ES-I3 (cell line): ENCODE results near the gene TTC9B.
"Not testable (repeated sequence)": the region's sequence is repeated elsewhere in the genome, so short reads cannot be mapped to it uniquely, and the experiment has no call there.

Experiments used
- H3K36me3 ChIP-seq: 2 replicates; pipeline ENCODE4 v1.6.1; 2013; ENCODE audit warnings: mild to moderate bottlenecking, low read length, control low read depth, moderate library complexity; ENCODE audit not compliant: insufficient read depth
- H3K4me1 ChIP-seq: 2 replicates; pipeline ENCODE4 v1.6.1; 2013; ENCODE audit warnings: mild to moderate bottlenecking, control low read depth, low read length; ENCODE audit not compliant: insufficient read depth
- H3K9ac ChIP-seq: 2 replicates; pipeline ENCODE4 v1.6.1; 2013; ENCODE audit warnings: low read depth, mild to moderate bottlenecking, low read length, moderate library complexity
- H3K9me3 ChIP-seq: 2 replicates; pipeline ENCODE4 v1.6.1; 2013; ENCODE audit warnings: mild to moderate bottlenecking, low read length, moderate library complexity; ENCODE audit not compliant: control insufficient read depth, insufficient read depth

TTC9B gene

GRCh38 chr19:40220674-40221073 is 2.5 kb upstream of the TTC9B start:
- Histone ChIP-seq H3K9ac (no peak overlapping the region), H3K9me3 (no peaks in the 10 kb centered on the region), H3K4me1 (no peaks in the 10 kb centered on the region; the same call in 1 of the 2 replicates), H3K36me3 (no peaks in the 10 kb centered on the region)

- no peaks in the 10 kb centered on the region for H3K36me3 ChIP-seq
- no peaks in the 10 kb centered on the region for H3K9me3 ChIP-seq
- no peaks in the 10 kb centered on the region; the same call in 1 of the 2 replicates for H3K4me1 ChIP-seq
- H3K9ac ChIP-seq: peak overlapping the region; percentile 19; the same call in 1 of the 2 replicates
Measured at GRCh38 chr19:40219721-40220276, 1.6 kb upstream of the TTC9B start.

- not testable (repeated sequence) for H3K9me3 ChIP-seq, H3K4me1 ChIP-seq, H3K36me3 ChIP-seq, H3K9ac ChIP-seq
Measured at GRCh38 chr19:40219029-40219428, 845 bp upstream of the TTC9B start.

DNA sequence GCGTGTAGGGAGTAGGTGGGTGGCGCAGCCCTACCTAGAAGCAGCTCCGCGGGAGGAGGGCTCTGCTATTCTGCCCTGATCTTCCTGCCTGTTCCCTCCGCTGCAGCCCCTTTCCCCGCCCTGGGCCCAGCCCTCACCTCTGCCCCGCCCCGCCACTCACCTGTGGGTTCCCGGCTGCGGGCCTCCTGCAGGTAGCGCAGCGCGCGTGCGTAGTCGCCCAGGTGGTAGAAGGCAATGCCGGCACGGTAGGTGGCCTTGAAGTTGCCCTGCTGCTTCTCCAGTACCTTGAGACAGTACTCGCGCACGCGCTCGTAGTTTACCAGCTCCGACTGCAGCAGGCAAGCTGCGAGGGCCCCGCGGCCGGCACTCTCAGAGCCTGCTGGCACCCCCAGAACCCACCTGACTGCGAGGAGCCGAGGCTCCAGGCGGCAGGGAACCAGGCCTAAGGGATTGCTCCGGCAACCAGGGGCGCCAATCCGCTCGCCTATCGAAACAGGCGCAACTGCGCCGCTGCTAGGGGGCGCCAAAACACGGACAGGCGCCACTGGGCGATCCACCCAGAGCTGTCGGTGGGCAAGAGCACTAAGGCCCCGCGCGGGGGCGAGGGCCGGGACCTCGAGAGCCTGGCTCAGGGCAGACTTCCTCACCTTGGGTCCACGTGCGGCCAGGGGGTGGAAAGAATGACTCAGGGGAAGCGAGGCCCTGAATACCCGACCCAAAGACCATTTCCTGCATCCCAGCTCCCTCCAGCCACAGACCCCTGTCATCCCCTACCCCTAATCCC is 965 bp downstream of the TTC9B start:
- H3K9ac ChIP-seq: peak overlapping the region; percentile 29; the same call in 1 of the 2 replicates
- no peaks in the 10 kb centered on the region for H3K9me3 ChIP-seq
- no peaks in the 10 kb centered on the region for H3K36me3 ChIP-seq
- no peaks in the 10 kb centered on the region; the same call in 1 of the 2 replicates for H3K4me1 ChIP-seq

DNA sequence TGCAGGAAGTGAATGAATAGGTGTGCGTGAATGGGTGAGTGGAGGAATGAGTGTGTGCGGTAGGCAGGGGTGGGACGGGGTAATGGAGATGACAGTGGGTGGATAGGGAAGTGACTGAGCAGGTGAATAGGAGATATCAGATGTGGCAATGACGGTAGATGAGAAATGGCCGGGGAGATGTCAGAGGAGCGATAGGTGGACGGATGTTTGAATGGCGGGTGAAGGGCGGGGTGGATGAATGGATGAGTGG is 1.5 kb downstream of the TTC9B start:
- H3K9ac ChIP-seq: no peak overlapping the region
- H3K4me1 ChIP-seq: no peaks in the 10 kb centered on the region; the same call in 1 of the 2 replicates
- no peaks in the 10 kb centered on the region for H3K9me3 ChIP-seq
- no peaks in the 10 kb centered on the region for H3K36me3 ChIP-seq

- H3K4me1 ChIP-seq: no peaks in the 10 kb centered on the region; the same call in 1 of the 2 replicates
- no peak overlapping the region for H3K9ac ChIP-seq
- H3K36me3 ChIP-seq: no peaks in the 10 kb centered on the region
- no peaks in the 10 kb centered on the region for H3K9me3 ChIP-seq
Measured at GRCh38 chr19:40216013-40216776, 2.0 kb downstream of the TTC9B start.

- Histone ChIP-seq H3K36me3 (no peaks in the 10 kb centered on the region), H3K9ac (no peak overlapping the region), H3K4me1 (no peaks in the 10 kb centered on the region; the same call in 1 of the 2 replicates), H3K9me3 (no peaks in the 10 kb centered on the region)
Measured at GRCh38 chr19:40214936-40215335, 3.2 kb downstream of the TTC9B start.

GRCh38 chr19:40213882-40214570 is 4.2 kb downstream of the TTC9B start:
- no peaks in the 10 kb centered on the region for H3K36me3 ChIP-seq
- no peaks in the 10 kb centered on the region; the same call in 1 of the 2 replicates for H3K4me1 ChIP-seq
- no peak overlapping the region for H3K9ac ChIP-seq
- H3K9me3 ChIP-seq: no peaks in the 10 kb centered on the region

- Histone ChIP-seq H3K4me1 (no peaks in the 10 kb centered on the region; the same call in 1 of the 2 replicates), H3K36me3 (no peaks in the 10 kb centered on the region), H3K9ac (no peak overlapping the region), H3K9me3 (no peaks in the 10 kb centered on the region)
Measured at GRCh38 chr19:40213251-40213829, 4.8 kb downstream of the TTC9B start.

GRCh38 chr19:40210889-40211288 is 7.3 kb downstream of the TTC9B start:
- Histone ChIP-seq H3K9ac (no peak overlapping the region), H3K9me3 (no peaks in the 10 kb centered on the region), H3K4me1 (no peaks in the 10 kb centered on the region), H3K36me3 (no peaks in the 10 kb centered on the region)

DNA sequence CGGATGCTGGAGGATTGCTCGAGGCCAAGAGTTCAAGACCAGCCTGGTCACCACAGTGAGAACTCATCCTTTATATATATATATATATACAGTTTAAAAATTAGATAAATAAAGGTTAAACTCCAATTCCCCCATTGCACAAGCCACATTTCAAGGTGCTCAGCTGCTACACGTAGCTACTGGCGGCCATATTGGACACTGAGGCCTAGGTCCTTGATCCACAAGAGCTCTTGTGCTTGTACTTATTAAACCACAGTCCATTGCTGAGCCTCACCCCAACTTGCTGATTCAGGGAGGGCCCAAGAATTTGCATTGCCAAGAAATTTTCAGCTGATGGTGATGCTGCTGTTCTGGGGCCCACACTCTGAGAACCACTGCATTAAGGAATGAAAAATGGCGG is 9.6 kb downstream of the TTC9B start:
- Histone ChIP-seq H3K9ac (no peak overlapping the region), H3K9me3 (no peaks in the 10 kb centered on the region), H3K4me1 (no peaks in the 10 kb centered on the region), H3K36me3 (no peaks in the 10 kb centered on the region)

DNA sequence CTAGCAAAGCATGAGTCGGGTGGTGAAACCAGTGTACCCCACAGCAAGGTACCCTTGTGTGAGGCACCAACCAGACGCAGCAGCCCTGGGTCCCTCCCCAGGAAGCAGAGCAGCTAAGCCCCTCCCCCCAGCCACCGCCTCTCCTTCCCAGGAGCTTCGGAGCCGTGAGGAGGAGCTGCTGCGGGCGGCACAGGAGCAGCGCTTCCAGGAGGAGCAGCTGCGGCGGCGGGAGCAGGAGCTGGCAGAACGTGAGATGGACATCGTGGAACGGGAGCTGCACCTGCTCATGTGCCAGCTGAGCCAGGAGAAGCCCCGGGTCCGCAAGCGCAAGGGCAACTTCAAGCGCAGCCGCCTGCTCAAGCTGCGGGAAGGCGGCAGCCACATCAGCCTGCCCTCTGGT is 12.4 kb downstream of the TTC9B start:
- Histone ChIP-seq H3K9ac (no peak overlapping the region), H3K4me1 (no peaks in the 10 kb centered on the region), H3K36me3 (no peaks in the 10 kb centered on the region)

DNA sequence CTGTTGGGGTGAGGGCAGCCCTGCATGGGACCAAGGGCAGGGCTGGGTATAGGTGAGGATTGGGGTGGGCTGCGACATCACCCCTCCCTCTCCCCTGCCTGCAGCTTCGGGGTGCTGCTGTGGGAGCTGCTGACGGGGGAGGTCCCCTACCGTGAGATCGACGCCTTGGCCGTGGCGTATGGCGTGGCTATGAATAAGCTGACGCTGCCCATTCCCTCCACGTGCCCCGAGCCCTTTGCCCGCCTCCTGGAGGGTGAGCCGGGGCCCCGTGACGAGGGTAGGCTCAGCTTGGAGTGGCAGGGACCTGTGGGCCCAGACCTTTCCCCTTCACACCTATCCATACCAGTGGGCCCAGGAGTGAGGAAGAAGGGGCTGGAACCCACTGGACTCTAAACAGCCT is 13.8 kb downstream of the TTC9B start:
- no peaks in the 10 kb centered on the region for H3K9me3 ChIP-seq
- no peaks in the 10 kb centered on the region for H3K36me3 ChIP-seq
- no peaks in the 10 kb centered on the region for H3K4me1 ChIP-seq
- H3K9ac ChIP-seq: no peak overlapping the region

More for the DNA sequence above, 12.4 kb downstream of the TTC9B start:
- H3K9me3 ChIP-seq: no peaks in the 10 kb centered on the region
